ENCODE data around the gene CHN2.
A peak's percentile ranks its signal among the peaks of the same experiment; 100 is the strongest.

CHN2 gene

DNA sequence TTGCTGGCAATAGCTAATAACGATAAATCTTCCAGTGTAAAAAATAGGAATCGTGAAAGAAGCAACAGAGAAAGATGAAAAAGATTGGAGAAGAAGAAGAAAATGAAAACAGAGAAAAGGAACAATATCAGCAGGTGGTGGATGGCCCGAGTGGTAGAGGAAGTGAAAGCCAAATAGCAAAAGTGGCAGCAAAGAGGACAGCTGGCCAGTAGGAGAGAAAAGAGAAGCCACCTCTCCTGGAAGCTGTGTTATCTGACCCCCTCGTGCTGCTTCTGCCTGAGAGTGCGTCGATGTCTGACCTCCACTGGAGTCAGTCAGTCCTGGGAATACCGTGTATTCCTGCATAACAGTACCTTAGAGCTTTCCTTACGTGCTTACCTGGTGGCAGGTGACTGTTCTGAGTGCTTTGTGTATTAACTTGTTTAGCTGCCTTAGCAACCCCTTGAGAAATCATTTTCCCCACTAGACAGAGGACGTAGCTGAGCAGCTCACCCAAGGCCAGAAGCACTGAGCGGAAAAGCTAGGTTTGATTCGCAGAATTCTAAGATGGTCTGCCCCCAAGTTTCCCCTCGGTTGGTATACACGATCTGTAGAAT lies 88.3 kb downstream of the CHN2 start:
- no peak overlapping the region for H3K9ac ChIP-seq (ENCODE audit: low read depth, low read length)

DNA sequence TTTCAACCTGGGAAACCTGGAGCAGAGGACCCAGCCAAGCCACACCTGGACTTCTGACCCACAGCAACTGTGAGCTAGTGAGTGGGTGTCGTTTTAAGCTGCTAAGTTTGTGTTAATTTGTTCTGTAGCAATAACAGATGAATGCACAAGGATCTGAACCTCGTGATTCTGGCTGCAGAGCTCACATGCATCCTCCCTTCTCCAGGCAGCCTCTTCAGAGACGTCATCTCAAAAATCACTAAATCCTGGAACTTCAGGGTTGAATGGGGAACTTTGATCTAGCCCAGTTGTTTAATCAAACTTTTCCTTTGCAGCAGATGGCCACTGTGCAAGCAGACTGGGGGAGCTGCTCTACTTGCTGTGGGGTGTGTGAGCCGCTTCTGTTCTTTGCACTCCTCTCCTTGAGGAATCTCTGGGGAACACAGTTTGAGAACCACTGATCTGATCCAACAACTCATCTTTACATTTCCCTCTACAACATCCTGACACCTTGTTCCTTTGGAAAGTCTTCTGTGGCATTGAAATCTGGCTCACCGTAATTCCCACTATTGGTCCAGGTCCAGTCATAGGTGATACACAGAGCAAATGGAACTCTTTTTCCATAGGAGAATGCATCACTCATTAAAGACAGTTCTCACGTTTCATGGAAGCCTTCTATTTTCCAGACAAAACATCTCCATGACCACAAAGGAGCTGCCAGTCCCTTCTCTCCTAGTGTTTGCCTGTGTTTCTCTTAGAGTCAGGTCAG lies 90.3 kb downstream of the CHN2 start:
- Histone ChIP-seq H3K9ac (ENCODE audit: low read depth, low read length) (no peak overlapping the region), H3K4me3 (ENCODE audit: low read depth, low read length) (no peak overlapping the region), H3K4me1 (ENCODE audit: control insufficient read depth, insufficient read depth, low read length) (peaks cover 16% of the 10 kb centered on the region), H3K36me3 (ENCODE audit: control insufficient read depth, insufficient read depth, low read length) (no peaks in the 10 kb centered on the region), H3K27me3 (ENCODE audit: control insufficient read depth, insufficient read depth, low read length) (no peaks in the 10 kb centered on the region), H3K9me3 (ENCODE audit: control insufficient read depth, insufficient read depth, low read length) (no peaks in the 10 kb centered on the region)

More for the DNA sequence above, 88.3 kb downstream of the CHN2 start:
- no peaks in the 10 kb centered on the region for H3K36me3 ChIP-seq (ENCODE audit: control insufficient read depth, insufficient read depth, low read length)
- H3K4me1 ChIP-seq (ENCODE audit: control insufficient read depth, insufficient read depth, low read length): peaks cover 4% of the 10 kb centered on the region
- H3K4me3 ChIP-seq (ENCODE audit: low read depth, low read length): no peak overlapping the region
- H3K9me3 ChIP-seq (ENCODE audit: control insufficient read depth, insufficient read depth, low read length): no peaks in the 10 kb centered on the region
- no peaks in the 10 kb centered on the region for H3K27me3 ChIP-seq (ENCODE audit: control insufficient read depth, insufficient read depth, low read length)

DNA sequence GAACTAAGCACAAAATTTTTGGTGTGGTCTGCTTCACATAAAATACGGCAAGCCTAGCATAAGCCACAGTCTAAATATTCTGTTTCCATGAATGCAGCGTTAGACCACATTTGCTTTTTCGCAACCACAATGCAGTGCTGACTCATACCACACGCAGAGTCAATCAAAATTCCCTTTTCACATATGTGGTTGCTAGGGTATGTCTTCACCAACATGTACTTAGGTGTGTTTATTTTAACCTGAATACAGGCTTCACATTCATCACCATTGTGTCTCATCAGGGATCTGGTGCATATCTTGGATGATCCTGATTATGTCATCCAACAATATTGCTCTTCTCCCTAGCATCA lies 90.8 kb downstream of the CHN2 start:
- no peak overlapping the region for H3K4me3 ChIP-seq (ENCODE audit: low read depth, low read length)
- no peak overlapping the region for H3K9ac ChIP-seq (ENCODE audit: low read depth, low read length)
- peaks cover 22% of the 10 kb centered on the region for H3K4me1 ChIP-seq (ENCODE audit: control insufficient read depth, insufficient read depth, low read length)
- no peaks in the 10 kb centered on the region for H3K36me3 ChIP-seq (ENCODE audit: control insufficient read depth, insufficient read depth, low read length)
- H3K9me3 ChIP-seq (ENCODE audit: control insufficient read depth, insufficient read depth, low read length): no peaks in the 10 kb centered on the region
- no peaks in the 10 kb centered on the region for H3K27me3 ChIP-seq (ENCODE audit: control insufficient read depth, insufficient read depth, low read length)

DNA sequence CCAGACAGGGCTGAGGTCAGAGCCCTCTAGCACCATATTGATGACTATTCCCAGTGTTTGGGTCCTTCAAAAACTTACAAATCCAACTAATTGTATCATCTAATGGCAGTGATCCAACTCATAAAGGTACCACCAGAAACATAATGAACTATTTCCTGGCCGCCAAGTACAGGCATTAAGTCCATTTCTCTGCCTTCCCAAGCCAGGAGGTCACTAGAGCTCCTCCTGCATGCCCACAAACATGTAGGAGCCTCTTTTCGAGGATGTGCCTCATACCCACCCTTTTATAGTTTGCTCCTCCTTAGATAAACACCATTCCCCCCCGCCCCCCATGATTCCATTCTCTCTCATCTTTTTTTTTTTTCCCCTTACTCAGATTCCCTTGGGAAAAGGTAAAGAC lies 91.3 kb downstream of the CHN2 start:
- Histone ChIP-seq H3K36me3 (ENCODE audit: control insufficient read depth, insufficient read depth, low read length) (no peaks in the 10 kb centered on the region), H3K9me3 (ENCODE audit: control insufficient read depth, insufficient read depth, low read length) (no peaks in the 10 kb centered on the region), H3K27me3 (ENCODE audit: control insufficient read depth, insufficient read depth, low read length) (no peaks in the 10 kb centered on the region), H3K4me1 (ENCODE audit: control insufficient read depth, insufficient read depth, low read length) (peaks cover 22% of the 10 kb centered on the region), H3K9ac (ENCODE audit: low read depth, low read length) (no peak overlapping the region), H3K4me3 (ENCODE audit: low read depth, low read length) (no peak overlapping the region)

DNA sequence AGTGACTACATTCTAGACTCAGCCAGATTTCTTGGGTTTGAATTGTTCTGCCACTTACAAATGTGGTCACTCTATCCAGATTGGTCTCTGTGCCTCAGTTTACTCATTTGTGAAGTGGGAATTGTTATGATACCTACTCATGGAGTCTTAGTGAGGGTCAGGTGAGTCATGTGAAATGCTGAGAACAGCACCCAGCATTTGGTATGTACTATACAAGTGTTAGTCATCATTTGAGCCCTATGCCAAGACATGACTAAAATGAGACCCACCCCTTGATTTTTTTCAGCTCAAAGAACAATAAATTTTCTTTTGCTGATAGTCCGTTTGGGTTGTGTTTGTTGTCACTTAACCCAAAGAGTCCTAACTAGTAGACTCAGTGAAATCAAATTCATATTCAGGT lies 92.8 kb downstream of the CHN2 start:
- H3K9me3 ChIP-seq (ENCODE audit: control insufficient read depth, insufficient read depth, low read length): no peaks in the 10 kb centered on the region
- H3K36me3 ChIP-seq (ENCODE audit: control insufficient read depth, insufficient read depth, low read length): no peaks in the 10 kb centered on the region
- H3K4me3 ChIP-seq (ENCODE audit: low read depth, low read length): no peak overlapping the region
- no peaks in the 10 kb centered on the region for H3K27me3 ChIP-seq (ENCODE audit: control insufficient read depth, insufficient read depth, low read length)
- H3K4me1 ChIP-seq (ENCODE audit: control insufficient read depth, insufficient read depth, low read length): peaks cover 22% of the 10 kb centered on the region
- H3K9ac ChIP-seq (ENCODE audit: low read depth, low read length): no peak overlapping the region

DNA sequence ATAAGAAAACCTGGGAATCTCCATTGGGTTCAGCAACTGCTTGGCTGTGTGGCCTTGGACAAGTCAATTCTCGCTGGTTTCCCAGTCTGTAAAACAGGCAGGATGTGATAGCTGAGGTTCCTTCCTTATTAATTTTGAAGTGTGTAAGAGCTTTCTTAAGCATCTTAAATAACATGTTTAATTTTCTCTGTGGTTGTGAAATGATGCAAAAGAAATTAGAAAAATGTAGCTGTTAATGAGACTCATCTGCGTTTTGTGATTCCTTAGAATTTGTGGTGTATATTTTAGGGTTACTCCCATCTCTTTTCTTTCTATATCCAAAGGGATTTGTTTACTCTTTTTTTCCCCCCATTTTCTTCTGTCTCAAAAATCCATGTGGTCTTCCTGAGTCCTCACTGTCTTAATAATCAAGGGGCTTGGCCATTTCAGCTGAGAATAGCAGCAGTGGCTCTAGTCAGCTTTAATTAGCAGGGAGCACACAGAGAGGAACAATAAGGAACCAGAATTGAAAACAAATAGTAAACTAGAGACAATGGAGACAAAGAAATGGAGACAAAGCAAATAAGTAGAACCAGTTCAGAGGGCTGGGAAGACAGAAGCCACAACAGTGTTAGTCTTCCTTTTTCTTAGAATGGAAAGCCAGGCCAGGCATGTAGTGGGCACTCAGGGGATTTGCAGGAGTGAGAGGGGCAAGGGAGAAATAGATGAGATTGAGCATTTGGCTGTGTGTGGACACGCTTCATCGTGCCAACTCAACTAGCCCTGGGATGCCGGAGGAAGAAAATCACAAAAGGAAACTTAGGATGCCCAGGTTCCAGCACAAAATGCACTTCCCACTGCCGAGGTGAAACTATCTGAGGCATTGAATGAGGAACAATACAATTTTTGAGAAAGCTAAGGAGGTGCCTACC lies 93.9 kb downstream of the CHN2 start:
- H3K4me3 ChIP-seq (ENCODE audit: low read depth, low read length): no peak overlapping the region
- peaks cover 18% of the 10 kb centered on the region for H3K4me1 ChIP-seq (ENCODE audit: control insufficient read depth, insufficient read depth, low read length)
- H3K9ac ChIP-seq (ENCODE audit: low read depth, low read length): no peak overlapping the region
- no peaks in the 10 kb centered on the region for H3K9me3 ChIP-seq (ENCODE audit: control insufficient read depth, insufficient read depth, low read length)
- no peaks in the 10 kb centered on the region for H3K36me3 ChIP-seq (ENCODE audit: control insufficient read depth, insufficient read depth, low read length)
- H3K27me3 ChIP-seq (ENCODE audit: control insufficient read depth, insufficient read depth, low read length): no peaks in the 10 kb centered on the region

DNA sequence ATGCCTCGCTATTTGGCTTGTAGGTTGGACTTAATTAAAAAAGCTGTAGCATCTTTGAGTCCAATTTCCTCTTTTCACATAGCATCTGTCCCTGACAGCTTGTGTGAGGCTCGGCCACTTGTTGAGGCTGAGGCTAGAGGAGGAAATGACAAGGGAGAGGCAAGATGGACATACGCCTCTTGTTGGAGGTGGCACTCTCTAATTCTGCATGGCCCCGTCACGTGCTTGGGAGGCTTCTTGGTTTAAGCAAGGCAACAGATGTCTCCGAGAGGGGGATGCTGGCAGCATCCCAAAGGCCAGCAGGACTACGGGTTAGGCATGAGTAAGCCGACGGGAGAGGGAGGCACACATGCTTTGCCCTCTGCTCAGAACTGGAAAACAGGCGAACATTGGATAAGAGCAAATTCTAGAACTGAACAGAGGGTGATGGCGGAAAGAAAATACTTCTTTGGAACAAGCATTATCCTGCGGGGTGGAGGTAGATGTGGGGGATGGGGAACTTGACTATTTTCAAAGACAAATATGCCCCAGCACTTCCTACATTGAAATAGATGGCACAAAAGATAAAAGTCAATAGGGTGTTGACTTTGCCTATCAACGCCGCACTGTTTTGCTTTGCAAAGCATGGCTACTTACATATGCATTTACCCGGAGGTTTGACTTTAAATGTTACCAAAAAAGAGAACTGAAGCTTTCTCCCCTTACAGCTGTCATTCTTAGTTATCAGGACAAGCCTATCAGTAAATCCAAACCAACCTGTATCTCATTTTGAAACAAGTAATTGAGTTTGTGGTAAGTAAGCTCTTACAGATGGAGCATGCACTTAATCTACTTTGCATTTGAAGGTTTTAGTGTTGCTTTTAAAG lies 94.8 kb downstream of the CHN2 start:
- Histone ChIP-seq H3K4me3 (ENCODE audit: low read depth, low read length) (peak overlapping the region; percentile 7), H3K9ac (ENCODE audit: low read depth, low read length) (no peak overlapping the region), H3K4me1 (ENCODE audit: control insufficient read depth, insufficient read depth, low read length) (peaks cover 18% of the 10 kb centered on the region), H3K9me3 (ENCODE audit: control insufficient read depth, insufficient read depth, low read length) (no peaks in the 10 kb centered on the region), H3K27me3 (ENCODE audit: control insufficient read depth, insufficient read depth, low read length) (no peaks in the 10 kb centered on the region), H3K36me3 (ENCODE audit: control insufficient read depth, insufficient read depth, low read length) (no peaks in the 10 kb centered on the region)

DNA sequence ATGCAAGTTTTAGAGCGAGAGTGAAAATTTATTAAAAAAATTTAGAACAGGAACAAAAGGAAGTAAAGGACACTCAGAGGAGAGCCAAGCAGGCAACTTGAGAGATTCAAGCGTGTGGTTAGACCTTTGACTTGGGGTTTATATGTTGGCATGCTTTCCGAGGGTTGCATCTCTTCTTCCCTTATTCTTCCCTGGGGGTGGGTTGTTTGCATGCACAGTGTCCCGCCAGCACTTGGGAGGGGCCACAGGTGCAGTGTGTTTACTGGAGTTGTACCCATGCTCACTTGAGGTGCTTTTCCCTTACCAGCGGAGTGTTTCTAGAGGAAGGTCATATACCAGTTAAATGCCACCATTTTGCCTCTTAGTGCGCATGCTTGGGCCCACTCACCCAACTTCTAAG lies 96.3 kb downstream of the CHN2 start:
- no peaks in the 10 kb centered on the region for H3K36me3 ChIP-seq (ENCODE audit: control insufficient read depth, insufficient read depth, low read length)
- H3K9ac ChIP-seq (ENCODE audit: low read depth, low read length): no peak overlapping the region
- H3K4me3 ChIP-seq (ENCODE audit: low read depth, low read length): no peak overlapping the region
- H3K4me1 ChIP-seq (ENCODE audit: control insufficient read depth, insufficient read depth, low read length): peaks cover 18% of the 10 kb centered on the region
- H3K27me3 ChIP-seq (ENCODE audit: control insufficient read depth, insufficient read depth, low read length): no peaks in the 10 kb centered on the region
- no peaks in the 10 kb centered on the region for H3K9me3 ChIP-seq (ENCODE audit: control insufficient read depth, insufficient read depth, low read length)

DNA sequence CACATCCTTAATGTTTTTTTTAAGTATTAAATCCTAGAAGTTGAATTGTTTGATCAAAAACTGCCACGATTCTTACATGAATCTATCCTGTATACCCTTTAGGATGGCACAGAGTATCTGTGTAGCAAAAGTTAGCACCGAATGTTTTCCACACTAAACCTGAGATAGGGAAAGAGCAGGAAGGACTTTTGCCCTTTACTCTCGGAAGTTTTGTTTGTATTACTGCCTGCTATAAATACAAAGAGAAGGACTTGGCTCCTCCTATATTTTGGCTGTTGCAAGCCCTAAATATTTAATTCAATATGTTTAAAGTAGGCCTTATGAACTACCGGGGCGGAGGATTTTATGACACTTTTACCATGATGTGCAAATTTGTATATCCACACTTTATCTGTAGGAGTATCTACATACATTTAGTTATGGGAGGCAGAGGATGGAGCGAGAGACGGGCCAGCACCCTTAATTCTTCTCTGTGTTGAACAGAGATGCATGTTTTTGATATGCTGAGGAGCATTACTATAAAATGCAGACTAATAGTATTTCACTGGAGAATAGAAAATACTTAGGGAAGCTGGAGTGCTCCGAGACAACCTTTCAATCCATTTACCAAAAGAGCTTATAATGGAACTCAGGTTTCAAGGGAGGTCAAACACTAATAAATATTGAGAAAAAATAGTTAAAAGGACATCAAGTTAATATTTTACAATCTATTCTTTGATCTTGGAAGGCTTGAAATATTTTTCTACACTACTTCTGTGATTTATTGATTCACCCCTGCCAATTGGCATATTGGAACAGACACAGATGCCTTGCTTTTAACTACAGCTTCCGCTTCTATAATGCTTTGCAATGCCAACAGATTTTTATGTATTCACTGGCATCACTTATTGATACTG lies 97.4 kb downstream of the CHN2 start:
- no peak overlapping the region for H3K9ac ChIP-seq (ENCODE audit: low read depth, low read length)
- no peaks in the 10 kb centered on the region for H3K27me3 ChIP-seq (ENCODE audit: control insufficient read depth, insufficient read depth, low read length)
- H3K9me3 ChIP-seq (ENCODE audit: control insufficient read depth, insufficient read depth, low read length): no peaks in the 10 kb centered on the region
- peaks cover 24% of the 10 kb centered on the region for H3K4me1 ChIP-seq (ENCODE audit: control insufficient read depth, insufficient read depth, low read length)
- H3K4me3 ChIP-seq (ENCODE audit: low read depth, low read length): no peak overlapping the region
- H3K36me3 ChIP-seq (ENCODE audit: control insufficient read depth, insufficient read depth, low read length): no peaks in the 10 kb centered on the region

DNA sequence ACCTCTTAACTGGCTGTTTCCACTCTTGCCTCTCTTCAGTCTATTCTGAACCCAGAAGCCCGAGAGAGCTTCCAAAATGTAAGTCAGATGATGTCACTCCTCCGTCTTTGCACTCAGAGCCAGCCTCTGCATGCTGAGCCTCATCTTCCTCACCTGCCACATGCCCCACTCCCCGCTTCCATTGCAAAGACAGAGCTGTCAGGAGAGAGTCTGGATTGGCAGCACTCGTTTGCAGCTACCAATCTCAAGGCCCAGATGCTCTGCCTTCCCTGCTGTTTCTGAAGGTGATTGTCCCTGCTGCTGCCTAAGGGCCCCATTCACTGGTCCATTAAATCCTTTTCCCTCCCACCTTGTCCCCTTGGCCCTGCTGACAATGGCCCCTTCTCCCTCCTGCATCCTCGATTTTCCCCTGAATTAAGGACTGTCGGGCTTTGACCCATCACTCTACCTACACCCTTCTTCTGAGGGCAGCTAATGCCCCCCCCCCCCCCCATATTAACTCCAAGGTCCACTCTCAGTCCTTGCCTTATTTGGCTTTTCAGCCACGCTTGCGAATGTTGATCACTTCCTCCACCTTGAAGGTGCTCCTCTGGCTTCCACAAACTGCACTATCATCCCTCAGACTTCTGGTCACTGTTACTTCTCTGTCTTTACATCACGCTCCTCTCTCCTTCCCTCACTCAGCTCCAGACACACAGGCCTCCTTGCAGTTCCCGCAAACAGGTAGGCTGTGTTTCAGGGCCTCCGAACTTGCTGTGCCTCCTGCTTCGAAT lies 98.5 kb downstream of the CHN2 start:
- no peak overlapping the region for H3K9ac ChIP-seq (ENCODE audit: low read depth, low read length)
- H3K4me3 ChIP-seq (ENCODE audit: low read depth, low read length): no peak overlapping the region

More for the DNA sequence above, 98.5 kb downstream of the CHN2 start:
- no peaks in the 10 kb centered on the region for H3K9me3 ChIP-seq (ENCODE audit: control insufficient read depth, insufficient read depth, low read length)
- no peaks in the 10 kb centered on the region for H3K27me3 ChIP-seq (ENCODE audit: control insufficient read depth, insufficient read depth, low read length)
- no peaks in the 10 kb centered on the region for H3K36me3 ChIP-seq (ENCODE audit: control insufficient read depth, insufficient read depth, low read length)
- H3K4me1 ChIP-seq (ENCODE audit: control insufficient read depth, insufficient read depth, low read length): peaks cover 33% of the 10 kb centered on the region
